Activated CD4-positive, CD25-positive, alpha-beta regulatory T cell treated with anti-CD3 and anti-CD28 coated beads, Interleukin-2, amount 50 U/mL, for 72 hours (primary cell): Measurements from ENCODE around the gene TASL.
"Not testable (repeated sequence)": the region's sequence is repeated elsewhere in the genome, so short reads cannot be mapped to it uniquely, and the experiment has no call there.

ENCODE experiments used
- DNase-seq: peaks from one replicate; pipeline ENCODE4 v3.0.0; 2021

The TASL gene, protein sequence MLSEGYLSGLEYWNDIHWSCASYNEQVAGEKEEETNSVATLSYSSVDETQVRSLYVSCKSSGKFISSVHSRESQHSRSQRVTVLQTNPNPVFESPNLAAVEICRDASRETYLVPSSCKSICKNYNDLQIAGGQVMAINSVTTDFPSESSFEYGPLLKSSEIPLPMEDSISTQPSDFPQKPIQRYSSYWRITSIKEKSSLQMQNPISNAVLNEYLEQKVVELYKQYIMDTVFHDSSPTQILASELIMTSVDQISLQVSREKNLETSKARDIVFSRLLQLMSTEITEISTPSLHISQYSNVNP

DNA sequence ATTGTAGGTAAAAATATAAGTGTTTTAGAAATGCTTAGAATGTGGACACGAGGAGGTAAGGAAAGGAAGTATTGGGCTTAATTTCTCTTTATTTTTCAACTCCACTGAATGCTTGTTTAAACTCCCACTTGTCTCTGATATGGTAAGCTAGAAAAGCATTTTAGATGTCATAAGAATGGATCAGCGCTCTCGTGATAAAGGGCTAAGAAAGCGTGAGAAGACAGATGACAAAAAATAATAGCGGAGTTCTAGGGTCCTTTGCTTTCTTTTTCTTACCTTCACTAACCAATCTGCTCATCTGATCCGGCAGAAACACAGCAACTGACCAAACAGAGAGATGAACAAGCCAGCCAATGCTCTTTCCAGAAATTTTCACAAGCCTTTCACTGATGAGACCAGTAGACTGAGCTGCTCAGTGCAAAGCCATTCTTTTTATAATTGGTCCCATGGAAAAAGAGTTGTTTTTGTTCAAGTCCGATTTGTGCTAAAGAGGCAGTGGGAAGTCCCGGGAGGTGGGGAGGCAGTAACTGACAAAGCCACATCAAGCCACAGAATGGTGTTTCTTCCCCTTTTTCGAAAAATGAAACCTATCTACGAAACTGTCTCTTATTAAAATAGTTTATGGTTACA, at the start of gene TASL:
TASL (minus strand) TSS at position 405 of the 630 bp plus-strand sequence. CDS start 17,411 bp downstream, outside the sequence.
- DNase-seq, result peak; percentile 36

DNA sequence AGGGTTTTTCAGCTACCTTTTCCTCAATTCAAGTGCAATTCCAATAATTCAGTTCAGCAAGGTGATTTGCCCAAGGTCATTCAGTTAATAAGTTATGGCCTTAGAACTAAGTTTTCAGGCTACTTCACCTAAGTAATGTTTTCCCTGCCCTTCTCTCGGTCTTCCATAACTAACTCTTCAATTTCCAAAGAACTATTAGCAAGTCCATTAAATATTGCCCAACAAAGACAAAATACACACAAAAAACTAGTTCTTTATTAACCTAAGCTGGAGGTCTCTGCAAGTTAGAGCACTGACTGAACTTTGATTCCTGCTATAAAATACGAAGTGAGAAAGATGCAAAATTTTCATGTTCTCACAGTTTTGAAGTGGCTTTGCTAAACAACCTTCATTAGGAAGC, 48.8 kb upstream of the TASL start:
- DNase-seq, result no peak

DNA sequence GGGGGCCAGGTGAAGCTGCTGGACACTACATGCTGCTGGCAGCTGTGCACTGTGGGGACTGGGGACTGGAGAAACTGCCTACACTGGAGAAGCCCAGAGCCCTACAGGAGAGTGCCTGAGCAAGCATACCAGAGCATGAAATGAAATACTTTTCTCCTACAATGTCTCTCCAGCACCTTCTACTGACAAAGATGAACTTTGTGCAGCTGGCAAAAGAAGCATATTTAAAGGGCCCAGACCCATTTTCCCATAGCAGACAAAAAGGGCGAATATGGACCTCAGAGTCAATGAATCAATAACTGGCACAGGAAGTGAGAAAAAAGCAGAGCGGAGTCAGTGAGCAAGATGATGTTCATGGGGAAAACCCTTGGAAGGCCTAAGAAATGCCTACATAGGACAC, 44.8 kb upstream of the TASL start:
- DNase-seq, result no peak

DNA sequence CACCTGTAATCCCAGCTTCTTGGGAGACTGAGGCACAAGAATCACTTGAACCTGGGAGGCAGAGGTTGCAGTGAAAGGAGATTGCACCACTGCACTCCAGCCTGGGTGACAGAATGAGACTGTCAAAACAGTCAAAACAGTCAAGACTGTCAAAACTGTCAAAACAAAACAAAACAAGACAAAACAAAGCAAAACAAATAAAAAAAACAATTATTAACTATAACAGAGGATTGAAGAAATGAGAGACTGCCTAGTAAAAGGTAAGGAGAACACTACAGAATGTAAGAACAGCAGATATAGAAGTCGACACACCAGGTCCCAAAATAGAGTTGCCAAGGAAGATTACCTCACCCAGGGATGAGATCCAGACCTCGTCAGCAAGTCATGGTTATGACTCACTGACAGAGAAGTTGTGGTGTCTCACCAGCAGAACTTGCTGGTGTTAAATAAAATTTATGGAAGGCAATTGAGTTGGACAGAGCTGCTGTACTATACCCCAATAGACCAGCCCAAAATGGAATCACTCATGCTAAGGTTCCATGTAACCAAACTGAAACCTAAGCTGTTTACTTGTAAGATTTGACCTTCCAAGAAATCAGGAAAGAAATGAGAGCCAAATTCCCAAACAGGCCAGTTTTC, 43.5 kb upstream of the TASL start:
- no peak for DNase-seq

DNA sequence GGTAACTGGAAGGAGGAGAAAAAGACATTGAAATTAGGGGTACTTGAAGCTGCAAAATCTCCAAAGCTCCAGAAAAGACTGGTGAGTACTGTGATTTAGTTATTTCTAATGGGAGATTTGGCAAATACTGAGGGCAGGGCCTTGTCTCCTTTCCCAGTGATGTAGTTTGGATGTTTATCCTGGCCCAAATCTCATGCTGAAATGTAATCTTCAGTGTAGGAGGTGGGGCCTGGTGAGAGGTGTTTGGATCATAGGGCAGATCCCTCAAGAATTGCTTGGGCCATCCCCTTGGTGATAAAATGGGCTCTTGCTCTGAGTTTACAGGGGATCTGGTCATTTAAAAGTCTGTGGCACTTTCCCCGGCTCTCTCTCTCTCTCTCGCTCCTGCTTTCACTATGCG, 42.6 kb upstream of the TASL start:
- no peak for DNase-seq

DNA sequence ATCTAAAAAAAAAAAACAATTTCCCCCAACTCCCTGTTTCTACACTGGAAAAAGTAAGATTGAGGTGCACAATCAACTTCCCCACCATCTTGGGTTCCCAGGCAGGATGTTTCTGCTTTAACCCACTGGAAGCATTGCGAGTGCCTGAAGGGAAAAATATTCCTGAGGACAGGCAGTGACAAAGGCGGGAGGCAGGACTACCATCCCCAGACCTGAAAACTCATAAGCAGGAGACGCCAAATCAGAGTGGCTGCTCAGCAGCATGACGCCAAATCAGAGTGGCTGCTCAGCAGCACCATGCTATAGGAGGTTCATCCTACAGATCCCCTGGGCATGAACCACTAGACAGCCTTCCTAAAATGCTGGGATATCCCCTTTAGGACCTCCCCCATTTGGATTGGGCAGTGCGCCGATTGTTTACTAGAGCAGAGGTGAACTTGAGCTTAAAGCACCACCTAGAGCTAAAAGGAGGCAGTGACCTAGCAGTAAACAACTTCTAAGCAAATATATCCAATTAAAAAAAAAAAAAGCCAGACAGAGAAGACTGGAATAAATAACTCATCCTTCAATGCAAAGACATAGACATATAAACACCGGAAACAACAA, 40.7 kb upstream of the TASL start:
- DNase-seq, result no peak

DNA sequence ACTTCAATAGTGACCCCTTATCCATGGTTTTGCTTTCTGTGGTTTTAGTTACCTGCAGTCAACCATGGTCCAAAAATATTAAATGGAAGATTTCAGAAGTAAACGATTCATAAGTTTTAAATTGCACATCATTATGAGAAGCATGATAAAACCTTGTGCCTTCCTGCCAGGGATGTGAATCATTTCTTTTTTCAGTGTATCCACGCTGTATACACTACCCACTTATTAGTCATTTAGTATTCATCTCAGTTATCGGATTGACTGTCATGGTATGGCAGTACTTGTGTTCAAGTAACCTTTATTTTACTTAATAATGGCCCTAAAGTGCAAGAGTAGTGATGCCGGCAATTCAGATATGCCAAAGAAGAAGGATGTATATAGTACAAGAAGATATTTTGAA, 37.7 kb upstream of the TASL start:
- DNase-seq, result no peak

DNA sequence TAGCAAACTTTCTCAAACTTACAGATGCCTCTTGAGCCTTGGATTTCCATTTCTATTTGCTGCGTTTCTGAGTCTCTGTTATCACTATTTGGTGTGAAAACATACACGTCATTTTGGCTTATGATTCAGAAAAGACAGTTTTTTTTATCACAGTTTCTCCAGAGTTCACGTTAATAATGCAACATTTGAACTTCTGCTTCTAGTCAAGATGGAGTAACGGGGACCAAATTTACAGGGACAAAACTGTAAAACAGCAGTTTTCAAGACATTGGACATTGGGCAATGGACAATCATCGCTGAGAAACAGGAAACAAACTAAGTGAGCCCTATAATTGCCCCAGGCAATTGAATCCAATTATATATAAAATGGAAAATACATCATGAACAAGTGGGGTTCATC, 36.2 kb upstream of the TASL start:
- DNase-seq, result no peak

DNA sequence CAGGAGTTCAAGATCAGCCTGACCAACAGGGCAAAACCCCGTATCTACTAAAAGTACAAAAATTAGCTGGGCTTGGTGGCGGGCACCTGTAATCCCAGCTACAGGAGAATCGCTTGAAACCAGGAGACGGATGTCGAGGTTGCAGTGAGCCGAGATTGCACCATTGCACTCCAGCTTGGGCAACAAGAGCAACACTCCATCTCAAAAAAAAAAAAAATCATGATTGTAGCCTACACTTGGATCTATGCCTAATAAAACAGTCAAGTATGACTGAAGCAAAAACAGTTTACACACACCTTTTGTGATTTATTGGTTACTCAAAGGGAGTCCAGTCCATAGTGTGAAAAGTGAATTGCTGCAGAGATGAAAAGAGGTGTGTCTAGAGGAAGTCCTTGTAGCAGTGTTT, 34.7 kb upstream of the TASL start:
- no peak for DNase-seq

DNA sequence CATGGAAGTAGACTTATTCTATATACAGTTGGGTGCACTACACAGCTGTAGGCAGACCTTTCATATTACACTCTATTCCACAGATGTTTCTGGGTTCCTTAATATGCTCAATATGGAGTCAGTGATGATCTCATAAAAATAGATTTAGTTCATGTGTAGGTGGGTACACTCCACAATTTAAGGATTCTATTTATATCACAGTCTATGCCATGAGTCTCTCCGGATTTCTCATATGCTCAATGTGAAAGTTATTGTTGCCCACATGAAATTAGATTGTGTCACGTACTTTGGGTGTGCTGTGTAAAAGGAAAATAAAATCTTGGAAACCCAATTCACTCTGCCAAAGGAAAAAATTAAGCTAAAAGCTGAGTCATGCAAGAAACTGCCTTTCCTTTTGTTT, 32.5 kb upstream of the TASL start:
- no peak for DNase-seq

DNA sequence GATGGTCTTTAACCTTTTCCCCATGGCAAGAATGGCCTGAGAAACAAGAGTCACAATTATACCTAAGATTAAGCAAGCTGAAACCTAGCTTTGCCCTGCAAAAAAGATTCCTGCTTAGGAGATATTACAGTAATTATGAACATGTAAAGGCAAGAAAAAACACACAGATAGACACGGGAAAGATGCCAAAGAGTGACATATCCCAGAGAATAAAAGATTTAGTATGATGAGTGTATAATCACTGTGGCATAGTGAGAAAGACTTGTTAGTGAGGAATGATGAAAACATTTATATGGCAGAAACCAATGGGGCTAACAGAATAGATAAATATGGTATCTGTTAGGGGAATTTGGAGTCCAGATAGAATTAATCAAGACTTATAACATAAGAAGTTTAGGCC, 29.6 kb upstream of the TASL start:
- DNase-seq, result no peak

DNA sequence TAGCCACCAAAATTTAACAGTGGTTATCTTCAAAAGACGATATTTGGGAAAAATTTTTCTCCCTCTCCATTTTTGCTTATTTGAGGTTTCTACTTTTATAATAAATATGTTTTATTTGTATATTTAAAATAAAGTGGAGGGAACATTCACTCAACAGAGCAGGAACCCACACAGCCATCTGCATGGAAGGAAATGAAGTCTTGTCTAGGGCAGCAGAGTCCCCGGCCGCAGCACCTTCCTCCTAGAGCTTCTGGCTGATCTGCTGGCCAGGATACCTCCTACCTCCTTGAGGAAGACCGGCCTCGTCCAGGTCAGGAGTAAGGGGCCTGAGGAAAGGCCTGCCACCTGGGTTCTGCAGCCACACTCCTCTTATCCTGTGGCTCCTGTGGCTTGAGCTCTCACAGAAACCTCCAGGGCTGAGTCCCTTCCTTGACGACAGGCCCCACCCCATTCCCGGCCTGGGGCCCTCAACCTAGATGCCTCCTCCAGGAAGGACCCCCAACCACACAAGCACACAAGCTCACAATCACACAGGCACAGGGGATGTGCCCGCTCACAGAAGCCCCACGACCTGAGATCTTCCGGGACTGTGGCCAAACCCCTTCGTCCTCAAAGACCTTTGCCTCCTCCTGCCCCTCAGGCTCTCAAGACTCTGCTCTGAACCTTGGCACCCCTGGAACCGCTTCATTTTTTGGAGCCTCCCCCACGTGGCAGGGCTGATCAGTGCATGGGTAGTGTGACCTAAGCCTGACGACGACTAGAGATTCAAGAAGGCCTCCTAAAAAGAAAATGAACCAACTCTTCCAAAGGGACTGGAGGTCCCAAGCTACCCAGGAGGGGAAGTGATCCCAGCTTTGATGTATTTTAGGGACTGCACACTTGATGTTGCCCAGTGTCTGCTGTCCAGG, 23.0 kb upstream of the TASL start:
- DNase-seq, result not testable (repeated sequence)

DNA sequence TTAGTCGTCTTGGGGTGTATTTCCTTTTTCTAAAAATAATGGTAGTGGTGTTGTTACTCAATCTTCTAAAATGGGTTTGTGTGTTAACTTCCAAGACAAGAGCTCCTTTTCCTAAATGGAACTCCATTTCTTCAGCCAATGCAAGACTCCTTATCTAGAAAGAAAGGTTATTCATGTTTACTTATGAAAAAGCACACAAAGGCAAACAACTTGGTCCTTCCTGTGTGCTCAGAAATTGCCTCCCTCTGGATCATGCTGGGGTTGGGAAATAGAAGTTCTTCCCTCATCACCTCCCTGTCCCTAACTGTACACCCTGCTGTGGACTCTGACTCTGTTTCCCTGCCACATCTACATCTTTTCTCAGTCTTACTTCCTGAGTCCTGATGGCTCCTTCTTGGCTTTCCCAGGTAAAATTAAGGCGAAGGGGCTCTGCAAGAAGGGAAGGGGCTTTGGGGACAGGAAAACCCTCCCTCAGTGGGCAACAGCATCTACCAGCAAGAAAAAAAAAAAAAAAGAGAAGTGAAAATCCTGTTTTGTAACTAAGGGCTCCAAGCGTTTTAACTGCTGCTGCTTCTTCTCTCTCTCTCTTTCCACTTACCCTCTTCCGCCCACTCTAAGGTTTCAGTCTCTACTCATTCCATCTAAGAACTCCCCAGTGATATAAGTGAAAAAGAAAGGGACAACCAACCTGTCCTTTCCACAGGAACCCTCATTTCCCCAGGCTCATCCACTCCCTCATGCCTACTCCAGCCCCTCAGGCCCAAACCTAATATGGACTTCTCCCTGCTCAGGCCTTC, 19.8 kb upstream of the TASL start:
- no peak for DNase-seq

DNA sequence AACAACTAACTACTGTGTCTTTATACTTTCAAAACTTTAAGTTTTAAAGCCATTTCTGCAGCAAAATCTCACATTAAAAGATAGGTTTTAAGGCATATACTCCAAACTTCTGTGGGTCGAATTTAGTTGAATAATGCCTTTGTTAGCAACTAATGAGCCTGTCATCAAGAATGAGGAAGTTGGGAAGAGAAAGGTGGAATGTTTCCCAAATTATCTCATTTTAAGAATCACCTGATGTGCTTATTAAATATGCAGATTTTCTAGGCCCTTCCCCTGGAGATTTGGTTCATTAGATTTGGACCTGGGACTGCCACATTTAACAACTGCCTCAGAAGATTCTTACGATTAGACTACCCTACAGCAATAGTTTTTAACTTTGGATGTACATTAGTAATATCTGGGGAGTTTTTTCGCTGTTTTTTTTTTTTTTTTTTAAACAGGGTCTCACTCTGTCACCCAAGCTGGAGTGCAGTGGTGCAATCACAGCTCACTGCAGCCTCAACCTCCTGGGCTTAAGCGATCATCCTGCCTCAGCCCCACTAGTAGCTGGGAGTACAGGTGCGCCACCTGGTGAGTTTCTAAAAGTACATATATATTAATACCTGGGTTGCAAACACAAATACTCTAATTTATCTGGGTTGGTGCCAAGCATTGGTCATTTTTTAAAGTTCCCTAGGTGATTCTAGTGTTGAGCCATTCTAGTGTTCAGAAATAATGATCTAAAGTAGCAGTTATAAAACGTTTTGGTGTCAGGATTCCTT, 16.1 kb upstream of the TASL start:
- DNase-seq, result no peak

DNA sequence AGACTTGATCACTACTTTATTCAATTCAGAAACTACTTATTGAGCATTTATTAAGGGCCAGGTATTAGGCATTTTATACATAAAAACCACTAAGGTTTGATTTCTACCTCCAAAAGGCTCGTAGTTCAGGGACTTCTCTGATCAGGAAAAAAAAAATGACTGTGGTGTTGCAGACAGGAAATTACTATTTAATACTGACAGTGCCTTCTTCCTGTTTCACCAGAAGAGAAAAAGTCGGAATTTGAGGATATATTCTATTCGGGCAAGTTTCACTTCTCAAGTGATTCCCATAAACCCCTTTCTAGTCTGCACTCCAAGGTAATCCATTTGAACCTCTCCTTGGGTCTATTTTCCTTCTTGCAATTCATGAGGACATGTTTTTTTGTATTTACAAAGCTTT, 15.3 kb upstream of the TASL start:
- no peak for DNase-seq

DNA sequence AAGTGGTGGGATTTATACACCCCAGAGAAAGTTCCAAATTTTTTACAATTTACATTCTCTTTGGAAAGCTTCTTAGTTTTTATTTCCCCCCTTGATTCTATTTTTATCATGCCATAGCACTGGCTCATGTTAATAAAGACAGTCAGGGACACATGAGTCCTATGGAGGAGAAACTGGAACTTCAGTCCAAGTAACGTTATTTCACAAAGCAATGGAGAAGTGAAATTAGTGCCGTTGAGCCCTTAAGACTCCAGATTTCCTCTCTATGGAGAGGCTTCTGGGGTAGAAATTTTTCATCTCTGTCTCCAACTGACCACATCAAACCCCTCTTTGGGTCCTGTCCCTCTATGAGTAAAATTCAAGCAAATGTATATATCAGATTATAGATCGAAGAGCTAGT, 12.8 kb upstream of the TASL start:
- DNase-seq, result no peak

DNA sequence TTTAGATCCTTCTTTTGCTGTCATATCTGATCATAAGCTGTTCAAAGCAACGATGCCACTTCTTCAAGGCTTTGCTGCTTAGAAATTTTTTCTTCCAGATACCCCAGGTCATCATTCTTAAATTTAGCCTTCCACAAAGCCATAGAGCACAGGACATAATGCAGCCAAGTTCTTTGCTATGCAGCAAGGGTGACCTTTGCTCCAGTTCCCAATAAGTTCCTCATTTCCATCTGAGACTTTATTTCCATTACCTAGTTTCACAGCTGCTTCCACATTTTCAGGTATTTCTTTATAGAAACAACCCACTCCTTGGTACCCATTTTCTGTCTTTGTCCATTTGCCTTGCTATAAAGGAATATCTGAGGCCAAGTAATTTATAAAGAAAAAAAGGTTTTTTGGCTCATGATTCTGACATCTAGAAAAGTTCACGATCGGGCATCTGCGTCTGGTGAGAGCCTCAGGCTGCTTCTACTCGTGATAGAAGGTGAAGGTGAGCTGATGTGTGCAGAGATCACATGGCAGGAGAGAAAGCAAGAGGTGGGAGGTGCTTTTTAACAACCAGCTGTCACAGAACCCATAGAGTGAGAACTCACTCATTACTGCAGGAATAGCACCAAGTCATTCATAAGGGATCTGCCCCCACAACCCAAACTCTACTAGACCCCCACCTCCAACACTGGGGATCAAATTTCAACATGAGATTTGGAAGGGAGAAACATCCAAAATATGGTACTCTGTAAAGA, 11.8 kb upstream of the TASL start:
- DNase-seq, result no peak

DNA sequence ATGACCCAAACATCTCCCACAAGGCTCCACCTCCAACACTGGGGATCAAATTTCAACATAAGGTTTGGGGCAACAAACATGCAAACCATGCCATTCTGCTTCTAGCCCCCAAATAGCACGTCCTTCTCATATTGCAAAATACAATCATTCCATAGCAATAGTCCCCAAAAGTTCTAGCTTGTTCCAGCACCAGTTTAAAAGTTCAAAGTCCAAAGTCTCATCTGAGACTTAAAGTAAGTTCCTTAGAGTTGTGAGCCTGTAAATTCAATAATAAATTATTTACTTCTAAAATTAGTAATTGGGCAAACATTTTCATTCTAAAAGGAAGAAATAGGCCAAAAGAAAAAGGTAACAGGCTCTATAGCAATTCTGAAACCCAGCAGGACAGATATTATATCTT, 8.9 kb upstream of the TASL start:
- DNase-seq, result no peak

DNA sequence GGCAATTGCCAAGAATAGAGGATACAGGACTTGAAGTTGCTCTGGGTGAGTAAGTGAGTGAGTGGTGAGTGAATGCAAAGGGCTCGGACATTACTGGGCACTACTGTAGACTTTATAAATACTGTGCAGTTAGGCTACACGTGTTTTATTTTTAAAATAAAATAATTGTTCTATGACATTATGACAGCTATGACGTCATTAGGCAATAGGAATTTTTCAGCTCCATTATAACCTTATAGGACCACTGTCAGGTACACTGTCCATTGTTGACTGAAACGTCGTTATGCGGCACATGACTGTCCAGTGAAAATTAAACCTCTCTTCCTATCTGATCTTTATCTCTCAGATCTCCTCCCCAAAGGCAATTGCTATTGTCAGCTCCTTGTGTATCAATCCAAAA, 5.1 kb upstream of the TASL start:
- no peak for DNase-seq

DNA sequence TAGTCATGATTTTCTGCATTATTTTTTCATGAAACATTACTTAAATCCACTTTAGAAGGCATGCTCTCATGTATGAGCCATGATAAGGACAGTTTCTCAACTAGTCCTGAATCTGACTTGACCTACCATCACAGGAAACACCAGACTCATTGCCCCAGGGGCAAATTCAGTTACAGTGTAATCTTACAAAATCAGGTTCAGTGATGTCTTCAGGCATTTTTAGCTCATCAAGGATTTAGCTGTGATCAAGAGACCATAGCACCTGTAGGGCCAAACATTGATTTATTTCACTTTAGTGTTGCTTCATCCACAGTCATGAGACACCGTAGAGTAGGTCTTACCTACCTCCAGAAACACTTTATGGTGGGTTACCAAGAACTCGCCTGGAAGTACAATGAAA, 3.1 kb upstream of the TASL start:
- DNase-seq, result no peak

DNA sequence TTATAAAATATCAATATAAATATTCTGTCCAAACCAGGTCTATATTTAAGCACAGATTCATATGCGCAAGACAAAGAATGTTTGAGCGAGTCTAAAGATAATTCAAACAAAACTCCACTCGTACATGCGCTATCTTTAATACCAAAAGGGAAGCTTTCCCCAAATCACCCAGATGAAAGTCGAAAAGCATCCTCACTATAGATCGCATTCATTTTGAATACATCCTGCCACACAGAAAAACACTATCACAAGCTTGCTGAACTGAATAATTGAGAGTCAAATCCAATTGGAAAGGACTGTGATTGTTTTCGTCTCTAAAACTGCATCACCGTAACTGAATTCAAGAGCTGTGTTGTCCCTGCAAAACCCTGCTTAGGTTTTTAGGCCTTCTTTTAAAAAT, 685 bp downstream of the TASL start:
- no peak for DNase-seq
